GM19452 (cell line): ENCODE data around the gene TMEM184B.

Experiments
- ATAC-seq: cut with Tn5 transposase; IDR thresholded peaks from one replicate; pipeline ENCODE4 v1.9.1; 2021; ENCODE audit not compliant: unreplicated experiment

The TMEM184B gene

DNA sequence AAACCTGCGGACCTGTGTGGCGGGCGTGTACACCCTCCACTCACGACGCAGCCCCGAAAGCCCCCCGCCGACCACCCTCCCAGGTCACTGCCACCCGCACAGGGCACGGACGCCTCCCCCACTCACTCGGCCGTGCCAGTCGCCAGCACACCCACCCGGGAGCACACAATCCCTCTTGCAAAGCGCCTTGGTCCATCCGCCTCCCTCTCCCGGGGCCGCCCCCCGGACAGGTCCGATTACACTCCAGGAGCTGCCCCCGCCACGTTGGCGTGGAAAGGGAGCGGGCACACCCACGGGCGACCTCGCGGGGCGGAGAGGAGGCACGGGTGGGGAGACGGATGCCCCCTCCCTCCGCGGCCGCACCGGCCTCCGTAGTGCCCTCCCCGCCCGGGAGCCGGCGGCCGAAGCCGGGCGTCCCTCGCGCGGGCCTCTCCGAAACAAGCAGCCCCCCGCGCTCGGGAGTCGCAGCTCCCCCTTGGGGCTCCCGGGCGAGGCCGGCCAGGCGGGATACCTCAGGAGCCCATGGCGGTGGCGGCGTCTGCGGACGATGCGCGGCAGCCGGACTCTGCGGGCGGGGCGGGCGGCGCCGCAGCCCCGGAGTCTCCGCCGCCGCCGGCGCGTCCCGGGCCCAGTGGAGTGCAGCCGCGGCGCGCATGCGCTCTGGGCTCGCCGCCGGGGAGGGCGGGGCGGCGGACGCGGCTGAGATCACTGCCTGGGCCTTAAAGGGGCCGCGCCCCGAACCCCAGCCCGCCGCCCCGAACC is at the start of gene TMEM184B:
Gene TMEM184B (minus strand): TSS at position 638 of the 762 bp plus-strand sequence. CDS start 25,049 bp downstream, outside the sequence.
- peak; percentile 75 for ATAC-seq

- no peak for ATAC-seq
These were observed 48.0 kb upstream of the TMEM184B start for GRCh38 chr22:38320605-38321402.

DNA sequence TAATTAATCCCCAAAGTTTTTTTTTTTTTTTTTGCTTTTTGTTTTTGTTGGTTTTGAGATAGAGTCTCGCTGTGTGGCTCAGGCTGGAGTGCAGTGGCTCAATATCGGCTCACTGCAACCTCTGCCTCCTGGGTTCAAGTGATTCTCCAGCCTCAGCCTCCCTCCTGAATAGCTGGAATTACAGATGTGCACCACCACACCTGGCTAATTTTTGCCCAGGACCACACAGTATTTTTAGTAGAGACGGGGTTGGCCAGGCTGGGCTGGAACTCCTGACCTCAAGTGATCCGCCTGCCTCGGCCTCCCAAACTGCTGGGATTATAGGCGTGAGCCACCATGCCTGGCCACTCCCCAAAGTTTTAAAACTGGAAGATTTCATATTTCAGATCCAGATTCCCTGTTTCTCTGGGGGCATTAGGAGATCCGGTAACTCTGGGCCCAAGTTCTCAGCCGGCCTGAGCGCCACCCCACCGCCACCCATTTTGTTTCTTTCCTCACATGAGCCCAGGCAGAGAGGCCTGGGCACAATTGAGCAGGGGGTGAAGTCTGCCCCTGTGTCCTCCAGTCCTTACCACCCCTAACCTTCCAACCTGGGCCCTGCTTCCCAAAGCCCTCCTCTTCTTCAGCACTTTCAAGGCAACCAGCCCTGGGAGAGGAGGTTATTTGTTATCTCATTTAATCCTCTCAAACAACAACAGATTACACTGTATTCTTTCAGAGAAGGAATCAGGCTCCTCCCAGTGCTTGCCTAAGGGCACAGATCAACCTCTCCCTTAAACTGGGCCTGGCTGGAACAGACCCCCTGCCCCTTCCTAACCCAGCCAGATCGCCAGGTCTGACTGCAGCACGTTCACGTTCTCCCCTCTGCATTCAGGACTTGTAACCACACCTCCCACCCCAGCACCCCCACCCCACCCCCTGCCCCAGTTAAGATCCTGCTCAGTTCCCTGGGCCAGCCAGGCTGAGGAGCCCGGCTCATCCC is 46.3 kb upstream of the TMEM184B start:
- ATAC-seq: no peak

- ATAC-seq: no peak
These were observed 45.3 kb upstream of the TMEM184B start for GRCh38 chr22:38317995-38318715.

DNA sequence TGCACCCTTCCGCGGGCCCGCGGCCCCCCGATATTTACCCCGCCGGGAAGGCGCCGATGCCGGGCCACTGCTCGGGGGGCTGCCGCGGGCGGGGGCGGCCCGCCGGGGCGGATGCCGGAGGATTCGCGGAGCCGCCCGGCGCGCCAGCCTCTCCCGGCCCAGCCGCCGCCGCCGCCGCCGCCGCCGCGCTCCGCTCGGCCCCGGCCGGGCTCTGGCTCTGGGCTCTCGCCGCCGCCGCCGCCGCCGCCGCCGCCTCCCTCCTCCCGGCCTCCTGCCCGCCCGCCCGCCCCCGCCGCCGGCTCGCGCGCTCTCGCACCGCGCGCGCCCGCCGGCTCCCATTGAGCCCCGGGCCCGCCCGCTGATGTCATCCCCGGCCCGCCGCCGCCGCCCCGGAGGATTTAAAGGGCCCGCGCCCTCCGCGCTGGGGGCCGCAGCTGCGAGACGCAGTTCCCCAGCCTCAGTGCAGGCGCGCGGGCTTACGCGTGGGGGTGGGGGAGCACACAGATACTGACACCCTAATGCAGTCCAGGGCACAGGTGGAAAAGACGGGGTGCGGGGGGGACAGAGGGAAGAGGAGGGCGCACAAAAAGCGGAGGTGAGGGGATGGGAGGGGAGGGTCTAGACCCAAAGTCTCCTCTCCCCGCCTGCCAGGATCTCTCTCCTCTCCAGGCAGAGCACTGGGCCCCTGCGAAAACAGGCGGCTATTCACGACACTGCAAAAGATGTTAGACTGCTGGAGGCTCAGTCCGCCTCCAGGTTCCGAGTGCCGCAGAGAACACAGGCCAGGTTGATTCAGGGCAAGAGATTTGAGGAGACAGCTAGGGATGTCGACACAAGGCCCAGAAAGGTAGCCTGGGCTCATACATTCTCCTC is 44.5 kb upstream of the TMEM184B start, which contains the start of gene CSNK1E:
Gene CSNK1E (minus strand): TSS at position 312 of the 873 bp plus-strand sequence. CDS start 3,276 bp downstream, outside the sequence.
- ATAC-seq: peak; percentile 36

- peak; percentile 44 for ATAC-seq
These were observed 43.7 kb upstream of the TMEM184B start for GRCh38 chr22:38316364-38317121.

DNA sequence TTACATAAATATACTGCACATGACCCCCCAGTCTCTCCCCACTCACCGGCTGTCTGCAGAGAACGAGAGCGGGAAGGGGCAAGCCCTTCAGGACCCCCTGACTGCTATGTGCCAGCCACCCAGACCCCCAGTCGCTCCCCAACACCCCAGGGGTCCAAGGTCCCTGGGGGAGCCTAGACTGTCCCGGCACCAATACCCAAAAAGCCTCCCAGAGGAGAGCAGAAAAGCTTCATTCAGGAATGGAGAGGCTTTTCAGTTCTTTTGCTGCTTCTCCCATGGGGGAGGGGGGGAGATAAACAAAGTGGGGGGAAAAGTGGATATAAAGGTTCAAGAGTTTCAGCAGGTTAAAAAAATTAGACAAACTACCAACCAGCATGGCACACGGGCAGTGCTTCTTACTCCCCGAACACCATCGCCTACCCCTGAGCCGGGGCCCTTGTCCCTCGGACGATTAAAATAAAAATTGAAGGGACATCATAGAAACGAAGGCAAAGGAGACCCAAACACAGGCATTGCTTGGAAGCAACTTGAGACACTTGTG is 43.1 kb upstream of the TMEM184B start:
- no peak for ATAC-seq

DNA sequence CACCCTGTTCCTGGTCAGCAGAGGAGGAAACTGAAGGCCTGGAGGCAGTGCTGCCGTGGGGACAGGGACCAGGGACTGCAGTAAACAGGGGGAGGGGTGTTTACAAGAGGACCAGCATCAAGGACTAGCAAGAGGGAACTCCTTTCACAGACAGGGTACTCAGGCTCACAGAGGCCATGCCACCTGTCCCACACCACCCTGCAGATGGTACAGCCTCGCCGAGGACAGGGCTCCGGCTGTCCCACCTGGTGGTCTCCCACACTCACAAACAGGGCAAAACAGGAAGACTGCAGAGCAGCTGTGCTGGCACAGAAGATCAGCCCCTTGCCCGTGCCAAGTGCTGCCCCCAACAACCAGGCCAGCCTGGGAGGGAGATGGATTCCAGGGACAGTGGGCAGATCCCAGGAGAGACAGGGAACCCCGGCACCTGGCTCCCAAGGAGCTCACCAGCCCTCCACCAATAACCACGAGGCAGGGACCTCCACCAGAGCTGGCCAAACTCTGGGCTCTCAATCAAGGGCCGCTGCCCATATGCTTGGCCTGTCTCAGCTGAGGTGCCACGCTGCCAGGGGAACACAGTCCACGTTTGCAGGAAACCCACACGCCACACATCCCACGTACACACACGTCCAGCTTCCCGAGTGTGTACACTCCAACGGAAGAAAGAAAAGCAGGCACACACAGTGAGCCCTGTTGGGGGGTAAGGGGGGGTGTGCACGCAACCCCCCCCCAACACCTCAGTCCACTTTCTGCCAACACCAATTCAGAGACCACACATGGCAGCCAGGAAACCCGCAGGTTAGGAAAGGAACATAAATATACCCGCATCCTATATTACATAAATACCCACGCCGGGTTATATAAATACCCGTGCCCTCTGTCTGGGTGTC is 42.4 kb upstream of the TMEM184B start:
- ATAC-seq: no peak

DNA sequence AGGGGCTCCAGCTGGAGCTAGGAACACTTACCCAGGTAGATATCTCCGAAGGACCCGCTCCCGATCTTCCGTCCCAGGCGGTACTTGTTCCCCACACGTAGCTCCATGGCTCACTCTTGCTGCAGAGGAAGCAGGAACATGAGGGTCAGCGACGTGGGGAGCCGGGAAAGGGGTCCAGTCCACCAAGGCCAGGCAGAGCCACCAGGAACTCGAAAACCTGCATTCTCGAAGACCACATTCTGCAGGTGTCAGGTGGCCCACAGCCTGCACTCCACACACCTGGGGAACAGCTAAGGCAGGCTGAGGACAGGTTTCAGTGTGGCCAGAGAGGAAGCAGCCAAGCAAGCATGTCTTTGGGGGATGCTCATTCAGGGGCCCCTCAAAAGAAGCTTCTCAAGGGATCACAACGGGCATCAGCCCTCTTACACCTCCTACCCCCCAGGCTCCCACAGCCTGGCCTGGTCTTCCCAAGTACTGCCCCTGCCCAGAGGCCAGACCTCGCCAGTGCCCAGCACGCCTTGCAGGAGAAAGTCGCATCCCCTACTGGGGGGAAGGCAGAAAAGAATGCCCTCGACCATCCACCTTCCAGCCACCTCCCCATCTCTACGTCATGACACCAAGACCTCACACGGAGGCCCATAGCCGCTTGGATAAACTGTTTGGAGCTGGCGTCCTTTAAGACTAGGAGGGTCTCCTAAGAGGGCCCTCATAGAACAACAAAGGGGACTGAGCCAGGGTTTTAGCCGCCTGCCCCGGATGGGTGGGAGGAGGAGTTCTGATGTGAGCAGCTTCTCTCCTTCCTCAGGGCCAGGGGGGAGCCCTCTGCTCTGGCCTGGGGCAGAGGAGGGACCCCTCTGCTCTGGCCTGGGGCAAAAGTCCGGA is 41.5 kb upstream of the TMEM184B start:
- no peak for ATAC-seq

- no peak for ATAC-seq
These were observed 40.7 kb upstream of the TMEM184B start for GRCh38 chr22:38313384-38313955.

DNA sequence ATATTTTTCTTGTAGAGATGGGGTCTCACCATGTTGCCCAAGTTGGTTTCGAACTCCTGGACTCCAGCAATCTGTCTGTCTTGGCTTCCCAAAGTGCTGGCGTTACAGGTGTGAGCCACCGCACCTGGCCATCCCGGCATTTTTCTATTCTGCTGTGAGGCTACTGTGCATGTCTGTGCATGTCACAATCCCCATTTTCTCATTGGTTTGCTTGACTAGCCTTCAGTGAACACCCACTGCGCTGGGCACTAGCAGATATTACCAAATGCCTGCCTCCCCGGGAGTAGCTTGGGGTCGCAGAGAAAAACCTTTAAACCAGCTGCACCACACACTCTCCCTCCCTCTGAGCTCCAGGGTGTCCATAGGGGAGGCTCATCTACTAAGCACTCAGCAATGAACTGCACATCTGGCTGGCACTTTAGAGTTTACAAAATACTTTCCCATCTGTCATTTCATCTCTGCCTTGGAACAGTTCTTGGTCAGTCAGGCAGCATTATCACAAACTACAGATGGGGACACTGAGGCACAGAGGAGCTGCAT is 39.5 kb upstream of the TMEM184B start:
- ATAC-seq: no peak

- ATAC-seq: no peak
These were observed 38.5 kb upstream of the TMEM184B start for GRCh38 chr22:38311323-38311620.

GRCh38 chr22:38310518-38311322 is 37.9 kb upstream of the TMEM184B start:
- ATAC-seq: no peak

DNA sequence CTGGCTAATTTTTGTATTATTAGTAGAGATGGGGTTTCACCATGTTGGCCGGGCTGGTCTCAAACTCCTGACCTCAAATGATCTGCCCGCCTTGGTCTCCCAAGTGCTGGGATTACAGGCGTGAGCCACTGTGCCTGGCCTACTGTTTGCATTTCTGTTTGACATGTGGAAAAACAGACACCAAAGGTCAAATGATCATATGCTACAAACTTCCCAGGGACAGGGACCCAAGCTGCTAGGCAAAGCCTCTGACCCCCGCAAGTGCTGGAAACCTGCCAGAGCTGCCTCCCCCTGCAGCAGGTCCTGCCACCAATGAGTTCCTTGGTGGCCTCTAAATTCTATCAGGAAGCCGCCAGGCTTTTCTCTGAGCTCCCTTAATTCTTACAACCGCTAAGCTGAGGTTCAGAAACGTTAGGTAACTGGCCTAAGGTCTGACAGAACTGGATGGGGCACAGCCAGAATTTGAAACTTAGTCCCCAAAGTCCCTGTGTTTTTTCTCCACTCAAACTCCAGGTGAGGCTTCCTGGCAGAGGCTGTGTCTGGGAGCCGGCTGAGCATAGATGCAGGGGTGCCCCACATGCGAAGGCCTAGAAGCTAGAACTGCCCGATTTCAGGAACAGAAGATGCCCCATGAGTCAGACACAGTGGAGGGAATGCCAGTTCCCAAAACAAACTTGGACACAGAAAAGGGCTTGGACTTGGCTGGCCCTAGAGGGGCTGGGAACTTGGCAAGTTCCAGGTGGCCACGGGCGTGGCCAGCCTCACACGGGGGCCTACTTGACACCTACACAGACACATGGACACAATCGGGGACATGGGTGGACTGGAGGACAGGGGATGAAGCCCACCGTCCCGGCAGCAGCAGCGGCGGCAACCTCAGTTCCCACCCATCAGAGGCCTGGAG is 37.1 kb upstream of the TMEM184B start:
- no peak for ATAC-seq
